A549 (cell line): ENCODE data around the gene CYP4V2. TPM values are rescaled to one million over a fixed set of nuclear protein-coding genes. Genes with fewer than 3 reads are reported as not detected.

ENCODE experiments used
- ATAC-seq, 2 experiments: fragments of 200-7000 bp in 1 of 2; fragments of >200 bp in 1 of 2; cut with Nextera tagmentation in 1 of 2; cut with Tn5 transposase in 1 of 2; 3 replicates each; pipeline versions ENCODE4 v1.8.0 to v1.9.1; 2018 to 2020; ENCODE audit warnings: mild to moderate bottlenecking in 1 of 2, moderate library complexity in 1 of 2
- CTCF ChIA-PET: fragments of 300-600 bp; sonication (Branson Sonifier 250); formaldehyde crosslinking; extraction: SDS; loops from one replicate; lab custom pipeline; 2021; ENCODE audit warnings: antibody characterized with exemption, inconsistent platforms; lab: Yijun Ruan, JAX
- POLR2A ChIA-PET: fragments of 350-600 bp; formaldehyde crosslinking; extraction: SDS; loops from one replicate; lab custom pipeline; 2021; ENCODE audit warnings: antibody characterized with exemption, inconsistent platforms; lab: Yijun Ruan, JAX
- DNase-seq, 2 experiments: peaks; one replicate each; pipeline versions ENCODE4 v3.0.0 to v3.0.0-alpha.2; 2011 to 2016; ENCODE audit warnings: low read depth in 1 of 2, low spot score in 1 of 2
- FAIRE-seq: peaks from 2 replicates; lab custom pipeline; 2011; peaks lifted over from hg19 to GRCh38; lab: Jason Lieb, UNC
- H3K27ac ChIP-seq, 2 experiments: fragments of >200 bp; sonication (Bioruptor Twin); formaldehyde crosslinking; 3 replicates each; pipeline ENCODE4 v1.5.1; 2016 to 2017
- H3K4me1 ChIP-seq: fragments of >200 bp; sonication (Bioruptor Twin); formaldehyde crosslinking; 3 replicates; pipeline ENCODE4 v1.6.1; 2016
- H3K4me2 ChIP-seq: fragments of >200 bp; sonication (Bioruptor Twin); formaldehyde crosslinking; 3 replicates; pipeline ENCODE4 v1.6.1; 2016
- H3K4me3 ChIP-seq: fragments of >200 bp; sonication (Bioruptor Twin); formaldehyde crosslinking; 3 replicates; pipeline ENCODE4 v1.5.1; 2016
- H3K9me3 ChIP-seq: fragments of >200 bp; sonication (Bioruptor Twin); formaldehyde crosslinking; 3 replicates; pipeline ENCODE4 v1.6.1; 2016
- ATOH8 ChIP-seq: fragments of 250-450 bp; sonication (Bioruptor Pico); IDR thresholded peaks from 2 replicates; pipeline ENCODE4 v1.5.0; 2020; ENCODE audit warnings: low read depth, mild to moderate bottlenecking, moderate library complexity
- BHLHE40 ChIP-seq: IDR thresholded peaks from 2 replicates; pipeline ENCODE4 v1.6.1; 2012; ENCODE audit warnings: low read depth, low read length, inconsistent platforms
- CHD2 ChIP-seq: fragments of 150-350 bp; IDR thresholded peaks from 2 replicates; pipeline ENCODE4 v1.6.1; 2014; ENCODE audit warnings: low read length; ENCODE audit not compliant: partially characterized antibody
- FOSB ChIP-seq: fragments of 250-450 bp; sonication (Bioruptor Pico); IDR thresholded peaks from 2 replicates; pipeline ENCODE4 v1.5.0; 2020; ENCODE audit warnings: mild to moderate bottlenecking, moderate library complexity
- FOSL2 ChIP-seq, 2 experiments: fragments of 450-650 bp in 1 of 2; fragments of >200 bp in 1 of 2; sonication (Bioruptor Twin) in 1 of 2; formaldehyde crosslinking; IDR thresholded peaks; 2 replicates each; pipeline versions ENCODE4 v1.5.0 to v1.6.1; 2016 to 2020; ENCODE audit warnings: mild to moderate bottlenecking in 1 of 2, moderate library complexity in 1 of 2
- HMGXB4 ChIP-seq: fragments of 250-450 bp; sonication (Bioruptor Pico); IDR thresholded peaks from 2 replicates; pipeline ENCODE4 v1.5.0; 2021; ENCODE audit warnings: mild to moderate bottlenecking, moderate library complexity, borderline replicate concordance
- HOXA7 ChIP-seq: fragments of 250-450 bp; sonication (Bioruptor Pico); IDR thresholded peaks from 2 replicates; pipeline ENCODE4 v1.5.0; 2020; ENCODE audit warnings: mild to moderate bottlenecking, moderate library complexity
- HOXB13 ChIP-seq: fragments of 250-450 bp; sonication (Bioruptor Pico); IDR thresholded peaks from 2 replicates; pipeline ENCODE4 v1.5.0; 2020; ENCODE audit warnings: low read depth, mild to moderate bottlenecking, moderate library complexity
- JUN ChIP-seq, 2 experiments: fragments of >200 bp; sonication (Bioruptor Twin); formaldehyde crosslinking; IDR thresholded peaks; 2 replicates in 1 of 2; 3 replicates in 1 of 2; pipeline ENCODE4 v1.6.1; 2016 to 2017
- KDM1A ChIP-seq: fragments of 200-600 bp; sonication (generic); IDR thresholded peaks from 2 replicates; pipeline ENCODE4 v1.6.1; 2016; ENCODE audit warnings: low read depth, mild to moderate bottlenecking
- MAFK ChIP-seq: fragments of 450-650 bp; IDR thresholded peaks from 2 replicates; pipeline ENCODE4 v1.6.1; 2014; ENCODE audit not compliant: partially characterized antibody
- MAZ ChIP-seq: fragments of 150-350 bp; IDR thresholded peaks from 2 replicates; pipeline ENCODE4 v1.6.1; 2014; ENCODE audit warnings: antibody characterized with exemption, low read depth, low read length, borderline replicate concordance
- MYC ChIP-seq: IDR thresholded peaks from 2 replicates; pipeline ENCODE4 v1.6.1; 2012; ENCODE audit warnings: mild to moderate bottlenecking, inconsistent platforms, low read length, improper control_type of control experiment, borderline replicate concordance
- NFE2L2 ChIP-seq: fragments of 150-350 bp; conservative IDR thresholded peaks from 2 replicates; pipeline ENCODE4 v1.6.1; 2014; ENCODE audit warnings: low read length
- NPAS2 ChIP-seq: fragments of 250-450 bp; sonication (Bioruptor Pico); IDR thresholded peaks from 2 replicates; pipeline ENCODE4 v1.8.0; 2022; ENCODE audit warnings: mild to moderate bottlenecking, moderate library complexity, borderline replicate concordance
- POLR2A ChIP-seq: IDR thresholded peaks from 2 replicates; pipeline ENCODE4 v1.6.1; 2012; ENCODE audit warnings: mild to moderate bottlenecking, low read length
- RARB ChIP-seq: fragments of 250-450 bp; sonication (Bioruptor Pico); IDR thresholded peaks from 2 replicates; pipeline ENCODE4 v1.8.0; 2021; ENCODE audit warnings: mild to moderate bottlenecking, moderate library complexity
- ZC3H11A ChIP-seq: fragments of 450-650 bp; IDR thresholded peaks from 2 replicates; pipeline ENCODE4 v1.6.1; 2014; ENCODE audit warnings: antibody characterized with exemption, mild to moderate bottlenecking
- ZNF302 ChIP-seq: fragments of 250-450 bp; sonication (Bioruptor Pico); IDR thresholded peaks from 2 replicates; pipeline ENCODE4 v1.9.0; 2021; ENCODE audit warnings: inconsistent platforms, mild to moderate bottlenecking, moderate library complexity
- WGBS: methylation state at CpG from one replicate; pipeline ENCODE4 v1.1.6; 2017; ENCODE audit errors: missing lambda C conversion rate; 5-methylcytosine and 5-hydroxymethylcytosine counted together
- polyA plus RNA-seq, 4 experiments: library from polyadenylated mRNA; depleted of rRNA in 3 of 4; stranded (reverse); fragments of >200 nt; fragmentation: RNase III in 1 of 4; extraction: RNeasy Plus Mini Kit Qiagen cat#74134 plus additional on column Dnase treatment in 1 of 4; gene quantifications; 2 replicates in 3 of 4; 3 replicates in 1 of 4; pipeline ENCODE4 v1.2.3, GENCODE V29; 2011 to 2017

The CYP4V2 gene
- polyA plus RNA-seq, 2 of the 4 experiments (the other 2 are of a cell fraction), result 3.0 to 5.0 TPM

- no peak overlapping the region for H3K4me3 ChIP-seq
- DNase-seq, result no peak
- ChIA-PET CTCF (interaction anchor here (1.4 kb wide), 1 partner anchor 11 kb away, joined by 3 read pairs; no protein-coding TSS in a partner anchor), POLR2A (no interaction called here)
- no peaks in the 10 kb centered on the region for H3K4me1 ChIP-seq
- no peaks in the 10 kb centered on the region for H3K9me3 ChIP-seq
- no peak overlapping the region for H3K4me2 ChIP-seq
- TF ChIP-seq ATOH8 (CRISPR knock-in tag) (no peak), MYC (no peak), ZC3H11A (no peak), HMGXB4 (CRISPR knock-in tag) (no peak), POLR2A (no peak), CHD2 (no peak), NPAS2 (CRISPR knock-in tag) (no peak)
- no peak for FAIRE-seq
- ATAC-seq, result no peak
- WGBS, result 75% methylated on average over 8 of the region's 8 CpGs
- no peak overlapping the region for H3K27ac ChIP-seq
Observed at GRCh38 chr4:186202490-186203140, 11.2 kb downstream of the CYP4V2 start.

- CTCF ChIA-PET, result no interaction called here
- H3K4me2 ChIP-seq, result no peak overlapping the region
Observed at GRCh38 chr4:186203406-186203805, 12.0 kb downstream of the CYP4V2 start.

GRCh38 chr4:186204103-186204559 lies 12.8 kb downstream of the CYP4V2 start:
- no peak for DNase-seq
- ATAC-seq, result no peak
- CTCF ChIA-PET, result no interaction called here
- no peak overlapping the region for H3K27ac ChIP-seq
- POLR2A ChIA-PET, result no interaction called here
- no peak for FAIRE-seq
- TF ChIP-seq RARB (CRISPR knock-in tag) (no peak), JUN (IDR thresholded peaks at IDR 0.05) (no peak), ZNF302 (no peak), NFE2L2 (no peak), MAZ (no peak)
- H3K4me3 ChIP-seq, result no peak overlapping the region
- WGBS, result 89% methylated on average over 37 of the region's 45 CpGs
- H3K4me1 ChIP-seq, result no peaks in the 10 kb centered on the region
- no peaks in the 10 kb centered on the region for H3K9me3 ChIP-seq
- no peak overlapping the region for H3K4me2 ChIP-seq

More at GRCh38 chr4:186203406-186203805, 12.0 kb downstream of the CYP4V2 start:
- TF ChIP-seq MAFK (no peak), HOXA7 (no peak), FOSL2 (IDR thresholded peaks at IDR 0.05) (no peak), FOSL2 (CRISPR knock-in tag; IDR thresholded peaks at IDR 0.05) (no peak), FOSB (no peak), KDM1A (no peak), BHLHE40 (no peak), HOXB13 (CRISPR knock-in tag) (no peak), MAZ (no peak), RARB (CRISPR knock-in tag) (no peak)
- TF ChIP-seq, all 56 proteins: peak for 0
- no peaks in the 10 kb centered on the region for H3K9me3 ChIP-seq
- DNase-seq (no peak), ATAC-seq (no peak), FAIRE-seq (no peak)
- H3K4me1 ChIP-seq, result no peaks in the 10 kb centered on the region
- no peak overlapping the region for H3K27ac ChIP-seq
- no peak overlapping the region for H3K4me3 ChIP-seq
- POLR2A ChIA-PET, result no interaction called here
- 91% methylated on average over 9 of the region's 12 CpGs for WGBS
